ENCODE data around the gene CCR9. TPM values are rescaled to one million over a fixed set of nuclear protein-coding genes. Genes with fewer than 3 reads are reported as not detected.

CCR9 gene, protein sequence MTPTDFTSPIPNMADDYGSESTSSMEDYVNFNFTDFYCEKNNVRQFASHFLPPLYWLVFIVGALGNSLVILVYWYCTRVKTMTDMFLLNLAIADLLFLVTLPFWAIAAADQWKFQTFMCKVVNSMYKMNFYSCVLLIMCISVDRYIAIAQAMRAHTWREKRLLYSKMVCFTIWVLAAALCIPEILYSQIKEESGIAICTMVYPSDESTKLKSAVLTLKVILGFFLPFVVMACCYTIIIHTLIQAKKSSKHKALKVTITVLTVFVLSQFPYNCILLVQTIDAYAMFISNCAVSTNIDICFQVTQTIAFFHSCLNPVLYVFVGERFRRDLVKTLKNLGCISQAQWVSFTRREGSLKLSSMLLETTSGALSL
- total RNA-seq = not detected in 2 replicates

DNA sequence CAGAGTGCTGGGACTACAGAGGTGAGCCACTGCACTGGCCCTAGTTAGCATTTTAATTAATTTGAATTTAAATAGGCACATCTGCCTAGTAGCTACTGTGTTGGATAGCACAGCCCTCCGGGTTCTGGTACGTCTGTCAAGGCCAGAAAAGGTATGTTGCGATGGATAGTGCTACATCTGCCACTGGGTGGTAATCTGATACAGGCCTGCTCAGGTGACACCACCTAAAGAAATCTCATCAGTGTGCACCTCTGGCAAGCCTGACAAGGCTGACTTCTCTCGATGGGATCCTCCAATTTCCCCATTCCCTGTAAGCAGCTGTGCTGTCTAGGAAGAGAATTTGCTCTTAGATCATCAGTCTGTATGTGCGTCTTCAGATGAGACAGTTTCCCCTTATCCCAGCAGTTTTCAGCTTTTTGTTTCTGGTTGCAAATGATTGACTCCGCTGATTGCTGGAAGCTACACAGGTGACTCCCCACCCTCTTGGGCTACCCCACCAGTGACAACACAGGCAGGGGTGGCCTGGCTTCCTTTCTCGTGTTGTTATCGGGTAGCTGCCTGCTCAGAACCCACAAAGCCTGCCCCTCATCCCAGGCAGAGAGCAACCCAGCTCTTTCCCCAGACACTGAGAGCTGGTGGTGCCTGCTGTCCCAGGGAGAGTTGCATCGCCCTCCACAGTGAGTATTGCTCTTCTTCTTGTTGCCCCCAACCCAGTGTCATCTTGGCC, at the start of gene CCR9:
TSS of gene CCR9 (plus strand) at position 565 of the 727 bp plus-strand sequence. CDS start 8,391 bp downstream, outside the sequence.

DNA sequence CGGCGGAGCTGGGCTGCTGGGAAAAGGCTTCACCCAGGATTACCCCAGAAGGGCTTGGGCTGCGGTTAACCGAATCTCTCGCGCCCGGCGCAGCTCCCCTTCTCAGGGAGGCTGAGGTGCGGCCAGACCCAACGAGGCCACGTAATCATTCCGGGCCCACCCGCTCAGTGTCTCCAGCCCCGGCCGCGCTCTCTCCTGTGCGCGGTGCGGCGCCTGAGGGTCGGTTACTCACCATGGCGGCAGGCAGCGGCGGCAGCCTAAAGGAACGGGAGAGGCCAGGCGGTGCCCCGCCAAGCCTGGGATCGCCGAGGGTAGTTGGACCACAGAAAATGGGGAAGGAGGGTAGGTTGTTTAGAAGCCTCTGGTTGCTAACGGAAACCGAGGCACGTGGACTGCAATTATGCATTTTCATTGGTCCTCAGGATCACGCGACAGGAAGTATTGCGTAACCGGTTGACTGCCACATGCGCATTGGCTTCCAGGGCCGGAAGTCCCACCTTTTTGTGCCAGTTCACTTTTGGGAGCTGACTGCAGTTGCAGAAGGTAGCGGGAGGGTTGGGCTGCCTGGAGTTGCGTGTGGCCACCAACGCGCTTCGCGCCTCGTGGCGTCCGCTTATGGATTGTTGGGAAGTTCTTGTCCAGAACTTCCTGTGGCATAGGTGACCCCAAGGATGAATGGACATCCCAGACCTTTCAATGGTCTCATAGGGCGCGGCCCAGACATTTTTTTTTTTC, 44.4 kb upstream of the CCR9 start, which contains the start of gene LZTFL1:
TSS of gene LZTFL1 (minus strand) at position 363 of the 735 bp plus-strand sequence. CDS start at position 235, 128 bp downstream.

DNA sequence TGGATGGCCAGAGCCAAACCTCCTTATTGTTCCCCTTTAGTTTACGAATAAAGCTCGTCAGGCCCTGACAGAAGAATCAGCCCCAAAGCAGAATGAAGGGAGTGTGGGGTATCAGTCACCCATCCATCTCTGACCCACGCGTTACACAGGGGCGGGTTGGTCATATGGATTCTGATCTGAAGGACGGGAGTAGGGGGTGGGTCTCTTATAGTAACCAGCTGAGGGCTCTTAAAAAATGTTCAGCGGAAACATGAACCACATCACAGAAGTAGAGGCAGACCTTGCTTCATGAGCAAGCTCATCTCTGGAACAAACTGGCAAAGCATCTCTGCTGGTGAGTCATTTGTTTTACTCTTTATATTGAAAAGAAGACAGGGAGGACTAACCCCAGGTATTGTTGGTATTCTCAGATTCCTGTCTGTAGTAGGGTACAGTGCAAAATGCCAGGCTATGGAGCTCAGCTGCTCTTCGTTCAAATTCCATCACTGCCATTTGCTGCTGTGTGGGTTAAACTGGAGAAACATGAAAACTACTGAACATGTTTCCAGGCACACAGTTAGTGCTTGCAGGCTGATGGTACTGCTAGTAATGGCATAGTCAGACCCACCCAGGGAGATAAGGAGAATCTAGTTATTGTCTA, 57.0 kb downstream of the CCR9 start, which contains the start of gene CXCR6:
TSS of gene CXCR6 (plus strand) at position 258 of the 640 bp plus-strand sequence. CDS start 3,018 bp downstream, outside the sequence.

Other genes with a start within 250 kb of the CCR9 start
- 17.3 and 42.1 TPM in 2 replicates for gene SACM1L, start 197.1 kb upstream of the CCR9 start, total RNA-seq
- not detected in 2 replicates for gene SLC6A20, start 90.0 kb upstream of the CCR9 start, total RNA-seq
- 4.1 and 5.0 TPM in 2 replicates for gene LZTFL1, start 44.4 kb upstream of the CCR9 start, total RNA-seq
- gene CXCR6, start 56.9 kb downstream of the CCR9 start, total RNA-seq = not detected in 2 replicates
- 10.8 and 13.6 TPM in 2 replicates for gene FYCO1, start 109.3 kb downstream of the CCR9 start, total RNA-seq
- gene XCR1, start 140.9 kb downstream of the CCR9 start, total RNA-seq = 0.07 TPM in 1 of 2 replicates, not detected in the other